NCI-H510A treated with DMSO at 0.1 percent for 48 hours (cell line): ENCODE results near the gene OR56B1.

ENCODE experiments used
- DNase-seq: peaks from one replicate; lab custom pipeline; 2025; lab: John Stamatoyannopoulos, UW

OR56B1 gene

GRCh38 chr11:5727691-5728090, 8.6 kb upstream of the OR56B1 start:
- DNase-seq = no peak

GRCh38 chr11:5737091-5737490, 843 bp downstream of the OR56B1 start:
- DNase-seq = no peak

GRCh38 chr11:5737670-5738392, 1.6 kb downstream of the OR56B1 start:
- no peak for DNase-seq

GRCh38 chr11:5738431-5738830, 2.2 kb downstream of the OR56B1 start:
- DNase-seq = no peak

GRCh38 chr11:5746614-5747013, 10.4 kb downstream of the OR56B1 start:
- no peak for DNase-seq

GRCh38 chr11:5749836-5750235, 13.6 kb downstream of the OR56B1 start:
- DNase-seq = no peak

GRCh38 chr11:5753943-5754342, 17.7 kb downstream of the OR56B1 start, which contains the start of gene OR52N4:
TSS of gene OR52N4 (plus strand) at chr11:5754243. CDS start at chr11:5754741, 498 bp downstream.
- no peak for DNase-seq

- DNase-seq = no peak
Observed at GRCh38 chr11:5767056-5767455, 30.8 kb downstream of the OR56B1 start.

GRCh38 chr11:5783255-5783654, 47.0 kb downstream of the OR56B1 start, which contains the start of gene OR52N5:
TSS of gene OR52N5 (minus strand) at chr11:5783355. CDS start at chr11:5778634, 4,721 bp downstream.
- DNase-seq = no peak
